T-helper 1 cell treated with Interleukin-12 subunit alpha and Interleukin-12 subunit beta and Interleukin-4 antibody, amounts not matched to agents 30 μg/mL and 1 μg/mL, for 36 hours (primary cell): ENCODE measurements around the gene STXBP5.

Experiments used
- H3K27ac Mint-ChIP-seq: one replicate; pipeline ENCODE4 v1.8.0; 2021; ENCODE audit warnings: mild to moderate bottlenecking, mixed read lengths
- H3K27me3 Mint-ChIP-seq: one replicate; pipeline ENCODE4 v1.8.0; 2021; ENCODE audit warnings: low read depth, mixed read lengths
- H3K36me3 Mint-ChIP-seq: one replicate; pipeline ENCODE4 v1.8.0; 2021; ENCODE audit warnings: low read depth, mixed read lengths
- H3K4me1 Mint-ChIP-seq: one replicate; pipeline ENCODE4 v1.8.0; 2021; ENCODE audit warnings: low read depth, mixed read lengths
- H3K4me3 Mint-ChIP-seq: one replicate; pipeline ENCODE4 v1.8.0; 2021; ENCODE audit warnings: mild to moderate bottlenecking, moderate library complexity, mixed read lengths
- H3K9me3 Mint-ChIP-seq: one replicate; pipeline ENCODE4 v1.8.0; 2021; ENCODE audit warnings: mixed read lengths

The STXBP5 gene

GRCh38 chr6:147262946-147263345 is 58.7 kb downstream of the STXBP5 start:
- H3K36me3 Mint-ChIP-seq, result peaks cover 28% of the 10 kb centered on the region
- no peaks in the 10 kb centered on the region for H3K27me3 Mint-ChIP-seq
- no peak overlapping the region for H3K27ac Mint-ChIP-seq
- no peaks in the 10 kb centered on the region for H3K9me3 Mint-ChIP-seq
- H3K4me3 Mint-ChIP-seq, result no peak overlapping the region
- H3K4me1 Mint-ChIP-seq, result peaks cover 4% of the 10 kb centered on the region

GRCh38 chr6:147266821-147267220 is 62.6 kb downstream of the STXBP5 start:
- Mint-ChIP-seq H3K9me3 (no peaks in the 10 kb centered on the region), H3K36me3 (peaks cover 44% of the 10 kb centered on the region), H3K4me3 (no peak overlapping the region), H3K4me1 (peaks cover 4% of the 10 kb centered on the region), H3K27ac (no peak overlapping the region), H3K27me3 (no peaks in the 10 kb centered on the region)

- no peak overlapping the region for H3K27ac Mint-ChIP-seq
Observed at GRCh38 chr6:147267658-147268057, 63.4 kb downstream of the STXBP5 start.

GRCh38 chr6:147268254-147268653 is 64.0 kb downstream of the STXBP5 start:
- Mint-ChIP-seq H3K27me3 (no peaks in the 10 kb centered on the region), H3K27ac (no peak overlapping the region), H3K4me3 (no peak overlapping the region), H3K36me3 (peaks cover 44% of the 10 kb centered on the region), H3K9me3 (no peaks in the 10 kb centered on the region), H3K4me1 (peaks cover 4% of the 10 kb centered on the region)

More at GRCh38 chr6:147267658-147268057, 63.4 kb downstream of the STXBP5 start:
- Mint-ChIP-seq H3K4me1 (peaks cover 4% of the 10 kb centered on the region), H3K27me3 (no peaks in the 10 kb centered on the region), H3K36me3 (peaks cover 47% of the 10 kb centered on the region), H3K9me3 (no peaks in the 10 kb centered on the region), H3K4me3 (no peak overlapping the region)

- Mint-ChIP-seq H3K9me3 (no peaks in the 10 kb centered on the region), H3K36me3 (peaks cover 37% of the 10 kb centered on the region), H3K4me1 (peaks cover 4% of the 10 kb centered on the region), H3K27ac (no peak overlapping the region), H3K27me3 (no peaks in the 10 kb centered on the region), H3K4me3 (no peak overlapping the region)
Observed at GRCh38 chr6:147274012-147274411, 69.8 kb downstream of the STXBP5 start.

GRCh38 chr6:147274776-147275175 is 70.6 kb downstream of the STXBP5 start:
- Mint-ChIP-seq H3K4me1 (peaks cover 9% of the 10 kb centered on the region), H3K27me3 (no peaks in the 10 kb centered on the region), H3K9me3 (peaks cover 5% of the 10 kb centered on the region), H3K4me3 (no peak overlapping the region), H3K27ac (no peak overlapping the region), H3K36me3 (peaks cover 35% of the 10 kb centered on the region)

- Mint-ChIP-seq H3K27ac (no peak overlapping the region), H3K4me3 (no peak overlapping the region), H3K9me3 (peaks cover 6% of the 10 kb centered on the region), H3K4me1 (peaks cover 22% of the 10 kb centered on the region), H3K27me3 (no peaks in the 10 kb centered on the region), H3K36me3 (peaks cover 32% of the 10 kb centered on the region)
Observed at GRCh38 chr6:147278891-147279290, 74.7 kb downstream of the STXBP5 start.

GRCh38 chr6:147279427-147279826 is 75.2 kb downstream of the STXBP5 start:
- no peaks in the 10 kb centered on the region for H3K27me3 Mint-ChIP-seq
- H3K9me3 Mint-ChIP-seq, result peaks cover 6% of the 10 kb centered on the region
- peaks cover 23% of the 10 kb centered on the region for H3K4me1 Mint-ChIP-seq
- peak overlapping the region; percentile 41 for H3K27ac Mint-ChIP-seq
- H3K4me3 Mint-ChIP-seq, result peak overlapping the region; percentile 38
- H3K36me3 Mint-ChIP-seq, result peaks cover 32% of the 10 kb centered on the region

- Mint-ChIP-seq H3K4me3 (no peak overlapping the region), H3K27me3 (no peaks in the 10 kb centered on the region), H3K27ac (peak overlapping the region; percentile 55), H3K9me3 (peaks cover 6% of the 10 kb centered on the region), H3K36me3 (peaks cover 29% of the 10 kb centered on the region), H3K4me1 (peaks cover 33% of the 10 kb centered on the region)
Observed at GRCh38 chr6:147281895-147282565, 77.8 kb downstream of the STXBP5 start.

GRCh38 chr6:147282566-147282959 is 78.3 kb downstream of the STXBP5 start:
- H3K27me3 Mint-ChIP-seq, result no peaks in the 10 kb centered on the region
- peaks cover 26% of the 10 kb centered on the region for H3K36me3 Mint-ChIP-seq
- no peak overlapping the region for H3K4me3 Mint-ChIP-seq
- peaks cover 6% of the 10 kb centered on the region for H3K9me3 Mint-ChIP-seq
- peaks cover 33% of the 10 kb centered on the region for H3K4me1 Mint-ChIP-seq
- peak overlapping the region; percentile 55 for H3K27ac Mint-ChIP-seq

- Mint-ChIP-seq H3K27ac (no peak overlapping the region), H3K4me1 (peaks cover 38% of the 10 kb centered on the region)
Observed at GRCh38 chr6:147283460-147283859, 79.2 kb downstream of the STXBP5 start.

GRCh38 chr6:147285087-147285855 is 81.1 kb downstream of the STXBP5 start:
- H3K27me3 Mint-ChIP-seq, result no peaks in the 10 kb centered on the region
- H3K4me3 Mint-ChIP-seq, result no peak overlapping the region
- H3K36me3 Mint-ChIP-seq, result peaks cover 12% of the 10 kb centered on the region
- H3K27ac Mint-ChIP-seq, result no peak overlapping the region
- peaks cover 29% of the 10 kb centered on the region for H3K4me1 Mint-ChIP-seq
- H3K9me3 Mint-ChIP-seq, result no peaks in the 10 kb centered on the region

More at GRCh38 chr6:147283460-147283859, 79.2 kb downstream of the STXBP5 start:
- H3K27me3 Mint-ChIP-seq, result no peaks in the 10 kb centered on the region
- peaks cover 19% of the 10 kb centered on the region for H3K36me3 Mint-ChIP-seq
- peaks cover 6% of the 10 kb centered on the region for H3K9me3 Mint-ChIP-seq
- H3K4me3 Mint-ChIP-seq, result no peak overlapping the region

- Mint-ChIP-seq H3K27ac (no peak overlapping the region), H3K36me3 (peaks cover 4% of the 10 kb centered on the region), H3K9me3 (no peaks in the 10 kb centered on the region), H3K4me3 (no peak overlapping the region), H3K27me3 (no peaks in the 10 kb centered on the region), H3K4me1 (peaks cover 19% of the 10 kb centered on the region)
Observed at GRCh38 chr6:147287869-147288271, 83.7 kb downstream of the STXBP5 start.

- Mint-ChIP-seq H3K9me3 (peaks cover 50% of the 10 kb centered on the region), H3K4me3 (no peak overlapping the region), H3K27me3 (no peaks in the 10 kb centered on the region), H3K27ac (no peak overlapping the region), H3K4me1 (peaks cover 7% of the 10 kb centered on the region), H3K36me3 (peaks cover 43% of the 10 kb centered on the region)
Observed at GRCh38 chr6:147297124-147297523, 92.9 kb downstream of the STXBP5 start.
